GM19239 (cell line): ENCODE measurements around the gene MED27.
"Not testable (repeated sequence)": the region's sequence is repeated elsewhere in the genome, so short reads cannot be mapped to it uniquely, and the experiment has no call there.

Experiments
- DNase-seq: peaks from one replicate; pipeline ENCODE4 v3.0.0; 2011; ENCODE audit warnings: low spot score; ENCODE audit not compliant: insufficient read length
- FAIRE-seq: peaks from 2 replicates; lab custom pipeline; 2011; peaks lifted over from hg19 to GRCh38; lab: Jason Lieb, UNC

MED27 gene

DNA sequence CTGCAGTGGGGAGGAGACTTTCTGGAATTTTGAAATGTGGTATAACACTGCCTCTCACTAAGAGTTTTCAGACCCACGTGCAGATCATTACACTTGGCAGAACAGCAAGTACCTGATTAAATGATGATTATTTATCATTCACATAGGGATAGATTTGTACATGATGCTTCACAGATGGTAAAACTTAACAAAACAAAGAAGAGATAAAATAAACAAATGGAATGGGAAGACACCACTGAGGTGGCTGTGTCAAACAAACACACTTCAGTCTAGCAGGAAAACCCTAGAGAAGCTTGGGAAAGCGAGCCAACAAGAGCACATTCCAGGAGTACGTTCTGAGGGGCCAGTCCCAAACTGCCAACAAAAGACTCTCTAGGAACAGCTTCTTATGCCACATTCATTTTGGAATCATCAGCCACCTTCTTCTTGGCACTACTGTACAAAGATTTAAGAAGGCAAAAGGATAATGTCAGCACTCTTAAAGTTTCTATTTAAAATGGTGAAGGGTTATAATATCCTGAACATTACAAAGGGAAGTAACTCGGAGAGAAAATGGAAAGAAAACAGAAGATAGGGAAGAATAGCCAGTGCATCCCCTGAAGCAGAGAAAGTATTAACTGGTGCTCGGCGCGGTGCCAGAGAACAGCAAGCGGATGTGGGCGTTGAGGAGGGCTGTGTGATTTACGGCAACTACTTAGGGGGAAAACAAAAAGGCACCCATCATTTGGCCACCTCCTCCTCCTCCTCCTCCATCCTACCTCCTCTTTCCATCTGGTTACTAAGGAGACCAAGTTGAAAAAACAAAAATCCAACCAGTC lies 1.6 kb downstream of the MED27 start:
- FAIRE-seq: no peak
- no peak for DNase-seq

DNA sequence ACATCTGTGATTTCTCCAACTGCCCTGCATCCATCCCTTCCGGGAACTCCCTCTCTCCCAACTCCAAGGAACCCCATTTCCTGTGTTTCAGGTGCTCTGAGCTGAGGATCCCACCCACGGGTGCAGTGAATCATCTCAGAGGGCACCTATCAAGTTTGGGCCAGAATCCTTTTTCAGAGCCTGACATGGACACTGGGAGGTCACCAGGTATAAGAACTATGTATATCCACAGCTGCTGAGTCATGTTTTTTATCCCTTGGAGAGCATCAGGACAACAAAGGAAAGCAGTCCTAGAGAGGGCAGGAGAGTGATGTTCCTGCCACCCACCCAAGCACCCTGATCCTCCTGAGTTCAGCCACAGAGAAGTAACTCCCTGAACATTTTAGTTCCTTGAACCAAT lies 3.8 kb downstream of the MED27 start:
- DNase-seq (no peak), FAIRE-seq (no peak)

- DNase-seq: no peak
- no peak for FAIRE-seq
Observed at GRCh38 chr9:132074736-132075135, 4.9 kb downstream of the MED27 start.

- FAIRE-seq: no peak
- no peak for DNase-seq
Observed at GRCh38 chr9:132071847-132072507, 7.7 kb downstream of the MED27 start.

- FAIRE-seq (no peak), DNase-seq (no peak)
Observed at GRCh38 chr9:132069046-132069898, 10.4 kb downstream of the MED27 start.

GRCh38 chr9:132068605-132069004 lies 11.1 kb downstream of the MED27 start:
- DNase-seq (no peak), FAIRE-seq (no peak)

- no peak for FAIRE-seq
Observed at GRCh38 chr9:132066511-132066910, 13.2 kb downstream of the MED27 start.

GRCh38 chr9:132066057-132066456 lies 13.6 kb downstream of the MED27 start:
- DNase-seq (no peak), FAIRE-seq (no peak)

More at GRCh38 chr9:132066511-132066910, 13.2 kb downstream of the MED27 start:
- no peak for DNase-seq

DNA sequence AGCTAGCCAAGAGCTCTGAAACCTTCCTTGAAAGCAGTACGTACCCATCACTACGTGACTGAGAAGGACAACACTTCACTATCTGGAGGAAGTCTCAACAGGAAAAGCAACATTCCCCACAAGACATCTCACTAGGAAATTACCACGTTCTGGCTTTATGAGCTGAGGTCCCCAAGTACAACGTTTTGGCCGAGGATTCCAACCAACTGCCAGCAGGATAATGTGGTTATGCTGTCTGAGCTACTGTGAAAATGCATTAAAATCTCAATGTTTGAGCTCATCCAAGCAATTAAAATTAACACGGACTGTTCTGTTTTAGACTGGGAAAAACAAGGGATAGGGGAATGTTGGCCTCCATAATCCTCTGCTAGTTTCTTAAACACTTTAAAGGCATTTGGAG lies 16.4 kb downstream of the MED27 start:
- DNase-seq (no peak), FAIRE-seq (no peak)

DNA sequence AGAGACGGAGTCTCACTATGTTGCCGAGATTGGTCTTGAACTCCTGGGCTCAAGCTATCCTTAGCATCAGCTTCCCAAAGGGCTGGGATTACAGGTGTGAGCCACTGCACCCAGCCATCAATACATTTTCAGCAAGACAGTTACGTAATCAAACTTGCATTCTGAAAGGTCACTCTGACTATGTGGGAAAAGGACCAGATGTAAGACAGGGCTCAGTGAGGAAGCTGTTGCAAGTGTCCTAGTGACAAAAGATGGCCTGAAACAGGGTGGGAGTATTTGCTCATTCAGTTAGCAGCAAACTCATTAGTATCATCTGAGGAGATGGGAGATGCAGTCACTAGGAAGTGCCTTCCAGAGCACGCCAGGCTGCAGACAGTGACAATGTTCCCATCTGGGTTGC lies 16.9 kb downstream of the MED27 start:
- DNase-seq (no peak), FAIRE-seq (no peak)

- FAIRE-seq (no peak), DNase-seq (no peak)
Observed at GRCh38 chr9:132061526-132061925, 18.1 kb downstream of the MED27 start.

DNA sequence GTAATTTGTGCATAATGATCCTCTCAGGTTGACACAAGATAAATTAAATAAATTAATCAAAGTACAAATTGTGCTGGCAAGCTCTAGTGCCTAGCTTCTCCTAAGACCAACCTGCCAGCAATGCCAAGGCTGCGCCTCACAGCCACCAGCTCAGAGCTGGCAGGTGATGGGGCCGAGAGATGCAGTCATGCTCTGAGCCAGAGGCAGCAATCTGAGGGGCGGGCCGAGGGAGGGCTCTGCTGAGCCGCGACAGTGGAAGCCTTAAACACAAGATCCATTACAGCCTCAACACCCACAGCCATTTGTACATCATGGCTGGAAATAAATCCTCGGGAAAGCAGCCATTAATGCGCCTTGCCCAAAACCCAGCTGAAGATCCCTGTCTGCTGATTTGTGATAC lies 20.3 kb downstream of the MED27 start:
- FAIRE-seq (no peak), DNase-seq (no peak)

GRCh38 chr9:132058226-132058625 lies 21.4 kb downstream of the MED27 start:
- not testable (repeated sequence) for FAIRE-seq, DNase-seq

DNA sequence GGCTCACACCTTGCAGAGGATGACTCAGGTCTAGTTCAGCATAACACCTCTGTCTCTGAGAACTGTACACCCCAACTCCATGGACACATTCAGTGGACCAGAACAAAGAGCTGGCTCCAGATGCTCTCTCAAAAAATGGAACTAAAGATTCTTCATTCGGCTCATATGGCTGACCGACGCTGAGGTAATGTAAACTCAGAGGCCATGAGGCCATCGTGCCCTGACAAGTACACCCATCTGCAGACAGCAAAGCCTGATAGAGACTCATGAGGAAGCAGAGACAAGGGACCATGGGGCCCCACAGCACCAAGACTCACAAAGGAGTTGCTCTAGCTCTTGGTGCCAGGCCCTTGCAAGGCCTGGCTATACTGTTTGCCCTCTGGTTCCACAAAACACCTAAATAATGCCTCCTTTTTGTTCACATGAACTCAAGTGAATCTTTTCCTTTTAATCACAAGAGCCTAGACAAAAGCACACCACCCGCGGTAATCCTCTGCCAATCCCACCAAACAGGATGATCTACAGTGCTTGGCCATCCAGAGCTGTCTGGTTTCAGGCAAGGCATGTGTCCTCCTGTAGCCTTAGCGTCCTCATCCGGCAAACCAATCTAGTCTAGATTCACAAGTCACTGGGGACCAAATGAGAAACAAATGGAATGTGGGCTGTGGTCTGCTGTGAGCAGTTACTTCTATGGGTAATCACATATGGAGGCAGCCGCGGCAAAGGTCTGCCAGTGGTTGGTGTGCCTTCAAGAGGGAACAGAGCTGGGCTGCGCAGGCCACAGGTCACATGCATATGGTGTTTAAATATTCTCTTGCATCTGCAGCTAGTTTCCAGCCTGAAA lies 22.7 kb downstream of the MED27 start:
- no peak for FAIRE-seq
- DNase-seq: no peak

- DNase-seq (no peak), FAIRE-seq (no peak)
Observed at GRCh38 chr9:132055756-132056155, 23.9 kb downstream of the MED27 start.

DNA sequence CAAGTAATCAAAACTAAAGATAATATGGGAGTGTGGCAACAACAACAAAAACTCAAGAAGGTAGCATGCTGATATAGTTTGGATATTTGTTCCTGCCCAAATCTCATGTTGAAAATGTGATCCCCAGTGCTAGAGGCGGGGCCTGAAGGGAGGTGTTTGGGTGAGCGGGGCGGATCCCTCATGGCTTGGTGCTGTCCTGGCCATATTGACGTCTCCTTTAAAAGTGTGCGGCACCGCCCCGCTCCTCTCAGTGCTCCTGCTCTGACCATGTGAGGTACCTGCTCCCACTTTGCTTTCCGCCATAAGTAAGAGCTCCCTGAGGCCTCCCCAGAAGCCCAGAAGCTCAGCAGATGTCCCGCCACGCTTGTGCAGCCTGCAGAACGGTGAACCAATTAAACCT lies 25.6 kb downstream of the MED27 start:
- DNase-seq (no peak), FAIRE-seq (no peak)

- FAIRE-seq (no peak), DNase-seq (no peak)
Observed at GRCh38 chr9:132049900-132050299, 29.8 kb downstream of the MED27 start.

GRCh38 chr9:132049323-132049882 lies 30.3 kb downstream of the MED27 start:
- FAIRE-seq (no peak), DNase-seq (no peak)

DNA sequence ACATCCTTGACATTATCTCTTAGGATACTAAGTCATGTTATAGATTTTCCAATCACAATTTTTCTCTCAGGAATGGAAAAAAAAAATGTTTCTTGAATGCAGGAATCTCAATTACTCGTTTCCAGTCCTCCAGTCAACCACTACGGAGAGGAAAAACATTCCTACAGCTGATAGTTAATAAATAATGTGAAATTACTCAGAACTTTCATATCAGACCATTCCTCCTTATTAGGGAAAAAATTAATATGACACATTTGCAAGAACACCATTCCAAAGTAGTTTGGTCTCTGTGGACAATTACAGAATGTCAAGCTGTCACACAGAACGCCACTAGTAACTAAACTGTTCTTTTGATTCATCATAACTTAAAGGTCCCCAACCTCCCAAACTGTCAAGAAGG lies 31.5 kb downstream of the MED27 start:
- FAIRE-seq (no peak), DNase-seq (no peak)

GRCh38 chr9:132046456-132046855 lies 33.2 kb downstream of the MED27 start:
- FAIRE-seq (no peak), DNase-seq (no peak)
